GM18873 (cell line): Measurements from ENCODE around the gene PRSS12.
A peak's percentile ranks its signal among the peaks of the same experiment; 100 is the strongest.
"Not testable (repeated sequence)": the region's sequence is repeated elsewhere in the genome, so short reads cannot be mapped to it uniquely, and the experiment has no call there.

ENCODE experiments used
- ATAC-seq: cut with Tn5 transposase; IDR thresholded peaks from one replicate; pipeline ENCODE4 v1.9.1; 2021; ENCODE audit warnings: mild to moderate bottlenecking, moderate library complexity, moderate number of reproducible peaks; ENCODE audit not compliant: unreplicated experiment, low FRiP score

Gene PRSS12

GRCh38 chr4:118327554-118328241, 25.1 kb downstream of the PRSS12 start:
- no peak for ATAC-seq

- no peak for ATAC-seq
These were observed 26.2 kb downstream of the PRSS12 start for GRCh38 chr4:118326585-118326984.

- no peak for ATAC-seq
These were observed 27.4 kb downstream of the PRSS12 start for GRCh38 chr4:118325431-118325830.

GRCh38 chr4:118322831-118323502, 29.8 kb downstream of the PRSS12 start:
- no peak for ATAC-seq

GRCh38 chr4:118318931-118319330, 33.9 kb downstream of the PRSS12 start:
- no peak for ATAC-seq

GRCh38 chr4:118317691-118318090, 35.1 kb downstream of the PRSS12 start:
- ATAC-seq: no peak

- ATAC-seq: no peak
These were observed 38.6 kb downstream of the PRSS12 start for GRCh38 chr4:118314221-118314620.

- ATAC-seq: no peak
These were observed 39.7 kb downstream of the PRSS12 start for GRCh38 chr4:118313098-118313497.

- no peak for ATAC-seq
These were observed 44.3 kb downstream of the PRSS12 start for GRCh38 chr4:118308306-118309030.

GRCh38 chr4:118307643-118308042, 45.2 kb downstream of the PRSS12 start:
- ATAC-seq: no peak

- ATAC-seq: not testable (repeated sequence)
These were observed 53.2 kb downstream of the PRSS12 start for GRCh38 chr4:118299619-118300018.

GRCh38 chr4:118296729-118297128, 56.1 kb downstream of the PRSS12 start:
- no peak for ATAC-seq

- ATAC-seq: no peak
These were observed 61.9 kb downstream of the PRSS12 start for GRCh38 chr4:118290951-118291350.

- no peak for ATAC-seq
These were observed 63.0 kb downstream of the PRSS12 start for GRCh38 chr4:118289794-118290193.

GRCh38 chr4:118287711-118288451, 64.9 kb downstream of the PRSS12 start:
- no peak for ATAC-seq

- ATAC-seq: no peak
These were observed 66.1 kb downstream of the PRSS12 start for GRCh38 chr4:118286685-118287084.

- ATAC-seq: no peak
These were observed 66.9 kb downstream of the PRSS12 start for GRCh38 chr4:118285931-118286330.

- peak; percentile 45 for ATAC-seq
These were observed 68.6 kb downstream of the PRSS12 start for GRCh38 chr4:118284169-118284568.

- no peak for ATAC-seq
These were observed 70.1 kb downstream of the PRSS12 start for GRCh38 chr4:118282692-118283091.

GRCh38 chr4:118281611-118282442, 71.0 kb downstream of the PRSS12 start:
- ATAC-seq: no peak
